ENCODE data around the gene MYBPHL. TPM values are rescaled to one million over a fixed set of nuclear protein-coding genes. Genes with fewer than 3 reads are reported as not detected.

MYBPHL gene
- total and polyA plus RNA-seq, 2 of the 13 experiments (the other 11 are each of a cell fraction or from before 2014, with no cell fraction given), result 3.7 to 3.8 TPM

- 0 out of 2 replicates have a peak, but pooled peaks have one; percentile 41 for TF ChIP-seq CSRNP1 (CRISPR knock-in tag; IDR thresholded peaks at IDR 0.05)
- TF ChIP-seq GFI1 (CRISPR knock-in tag; IDR thresholded peaks at IDR 0.05; ENCODE audit: borderline replicate concordance), result 0 out of 2 replicates have a peak, but pooled peaks have one; percentile 17
- no peak for TF ChIP-seq CBX1 (IDR thresholded peaks at IDR 0.05; ENCODE audit: low read depth)
- TF ChIP-seq MTERF4 (CRISPR knock-in tag; IDR thresholded peaks at IDR 0.05), result 0 out of 2 replicates have a peak, but pooled peaks have one; percentile 56
Measured at GRCh38 chr1:109263234-109263596, 43.6 kb downstream of the MYBPHL start (continued).

- H3K9ac ChIP-seq (ENCODE audit: insufficient read depth, low read depth, low read length), result no peak overlapping the region
- H3K4me1 ChIP-seq (ENCODE audit: insufficient read depth, low read length), result no peaks in the 10 kb centered on the region
- POLR2A ChIA-PET, result no interaction called here
- in situ Hi-C loops (cut with HindIII; ENCODE audit: extremely low pct_ligation_motif_present, low pct_unique_long_range_greater_than_20kb), result loop anchor here (5.0 to 10.0 kb wide), 3 partner anchors 60 to 272 kb away; partner anchors contain the start of gene GPR61
- intact Hi-C loops (cut with micrococcal nuclease; ENCODE audit: unreplicated experiment), result loop anchor here (1.0 to 5.0 kb wide), 6 partner anchors 12 to 170 kb away; partner anchors contain the start of genes PSRC1 and TMEM167B
- no peak for FAIRE-seq
- H3K9me3 ChIP-seq (ENCODE audit: low read length), result no peaks in the 10 kb centered on the region
- TSS peak; percentile 36 for BruUV-seq (replicated peaks)
- no peak for DNase-seq (ENCODE audit: low spot score)
- no peak overlapping the region for H3K27ac ChIP-seq (ENCODE audit: extremely low read length, insufficient read depth, low read length)
- H4K20me1 ChIP-seq (ENCODE audit: insufficient read depth, low read length), result no peaks in the 10 kb centered on the region
- no peak for ATAC-seq
- WGBS (ENCODE audit: low lambda C conversion rate), result 93% methylated on average over 15 of the region's 22 CpGs
- no peak overlapping the region for H3K4me3 ChIP-seq (replicated peaks in 1 of 3; ENCODE audit: insufficient read depth in 1 of 3, low read depth in 2 of 3, low read length in 3 of 3)
- no peaks in the 10 kb centered on the region for H3K27me3 ChIP-seq (ENCODE audit: control insufficient read depth in 1 of 2, insufficient read depth in 2 of 2, low read length in 2 of 2)
- peaks cover 3 to 16% of the 10 kb centered on the region in 2 experiments; a peak in 4 of 5 replicates for H3K36me3 ChIP-seq (replicated peaks in 1 of 2; ENCODE audit: control insufficient read depth in 1 of 2, insufficient read depth in 2 of 2, low read length in 2 of 2)
- H3K4me2 ChIP-seq (ENCODE audit: low read depth, low read length), result no peak overlapping the region
- CTCF ChIA-PET (ENCODE audit: low intra/inter-chr PET ratio, low total read pairs), result interaction anchor here (0.8 to 3.0 kb wide), 5 partner anchors 12 to 270 kb away, joined by 3 to 76 read pairs (median 12); partner anchors contain the start of gene SORT1
- H2AFZ ChIP-seq (ENCODE audit: low read length), result no peak overlapping the region
- no peaks in the 10 kb centered on the region for H3K79me2 ChIP-seq (ENCODE audit: insufficient read depth, low read length)
- TF ChIP-seq DBP (CRISPR knock-in tag; IDR thresholded peaks at IDR 0.05; ENCODE audit: not compliant biosample characterization), result no peak
Measured at GRCh38 chr1:109262231-109263055, 44.4 kb downstream of the MYBPHL start.
